ENCODE results near the gene COL5A1.
A peak's percentile ranks its signal among the peaks of the same experiment; 100 is the strongest.

Gene COL5A1

GRCh38 chr9:134607971-134608370 lies 33.6 kb upstream of the COL5A1 start:
- no peak for DNase-seq

- DNase-seq = no peak
Measured at GRCh38 chr9:134611046-134611445, 30.6 kb upstream of the COL5A1 start.

GRCh38 chr9:134612309-134612708 lies 29.3 kb upstream of the COL5A1 start:
- no peak for DNase-seq

- no peak for DNase-seq
Measured at GRCh38 chr9:134612715-134613114, 28.9 kb upstream of the COL5A1 start.

- no peak for DNase-seq
Measured at GRCh38 chr9:134614256-134614655, 27.3 kb upstream of the COL5A1 start.

- no peak for DNase-seq
Measured at GRCh38 chr9:134616341-134616740, 25.3 kb upstream of the COL5A1 start.

GRCh38 chr9:134617246-134617645 lies 24.4 kb upstream of the COL5A1 start:
- peak; percentile 7 for DNase-seq

GRCh38 chr9:134617836-134618162 lies 23.8 kb upstream of the COL5A1 start:
- DNase-seq = peak; percentile 17

- no peak for DNase-seq
Measured at GRCh38 chr9:134618163-134618832, 23.3 kb upstream of the COL5A1 start.

GRCh38 chr9:134618833-134619447 lies 22.7 kb upstream of the COL5A1 start:
- peak; percentile 17 for DNase-seq

GRCh38 chr9:134619448-134619982 lies 22.1 kb upstream of the COL5A1 start:
- no peak for DNase-seq

- DNase-seq = no peak
Measured at GRCh38 chr9:134619983-134620661, 21.5 kb upstream of the COL5A1 start.

GRCh38 chr9:134620751-134621557 lies 20.6 kb upstream of the COL5A1 start:
- DNase-seq = no peak

GRCh38 chr9:134621558-134622110 lies 20.0 kb upstream of the COL5A1 start:
- no peak for DNase-seq

GRCh38 chr9:134622896-134623257 lies 18.7 kb upstream of the COL5A1 start:
- no peak for DNase-seq

- DNase-seq = no peak
Measured at GRCh38 chr9:134623258-134624066, 18.1 kb upstream of the COL5A1 start.

- no peak for DNase-seq
Measured at GRCh38 chr9:134624137-134624591, 17.4 kb upstream of the COL5A1 start.

- DNase-seq = no peak
Measured at GRCh38 chr9:134624621-134625181, 16.9 kb upstream of the COL5A1 start.

GRCh38 chr9:134625361-134626068 lies 16.1 kb upstream of the COL5A1 start:
- no peak for DNase-seq

- no peak for DNase-seq
Measured at GRCh38 chr9:134626069-134626423, 15.6 kb upstream of the COL5A1 start.

Data from activated CD4-positive, CD25-positive, alpha-beta regulatory T cell treated with anti-CD3 and anti-CD28 coated beads, Interleukin-2, amount 50 U/mL, for 72 hours (primary cell).